Trophoblast cell (in vitro differentiated cells and primary cell): ENCODE data around the gene KLK7.

Experiments
- DNase-seq, 2 donors: peaks; one replicate each; pipeline ENCODE4 v3.0.0-alpha.2; 2016
- H2AFZ ChIP-seq: 2 replicates; pipeline ENCODE4 v1.6.1; 2013; ENCODE audit warnings: low read length, moderate library complexity, mild to moderate bottlenecking; ENCODE audit not compliant: insufficient read depth, poor library complexity
- H2AK5ac ChIP-seq: 2 replicates; pipeline ENCODE4 v1.6.1; 2013; ENCODE audit warnings: mild to moderate bottlenecking, low read length
- H2BK120ac ChIP-seq: 2 replicates; pipeline ENCODE4 v1.6.1; 2013; ENCODE audit warnings: low read length, mild to moderate bottlenecking, moderate library complexity; ENCODE audit not compliant: insufficient read depth, poor library complexity
- H2BK12ac ChIP-seq: 2 replicates; pipeline ENCODE4 v1.6.1; 2013; ENCODE audit warnings: mild to moderate bottlenecking, low read length, moderate library complexity
- H2BK5ac ChIP-seq: 2 replicates; pipeline ENCODE4 v1.6.1; 2013; ENCODE audit warnings: low read length, low read depth, moderate library complexity, mild to moderate bottlenecking; ENCODE audit not compliant: poor library complexity
- H3K14ac ChIP-seq: 2 replicates; pipeline ENCODE4 v1.6.1; 2013; ENCODE audit warnings: mild to moderate bottlenecking, low read length
- H3K18ac ChIP-seq: 2 replicates; pipeline ENCODE4 v1.6.1; 2013; ENCODE audit warnings: mild to moderate bottlenecking, low read length
- H3K23ac ChIP-seq: 2 replicates; pipeline ENCODE4 v1.6.1; 2013; ENCODE audit warnings: low read length
- H3K27ac ChIP-seq: 2 replicates; pipeline ENCODE4 v1.5.1; 2013; ENCODE audit warnings: low read depth, mild to moderate bottlenecking, inconsistent platforms, low read length, moderate library complexity
- H3K27me3 ChIP-seq: 2 replicates; pipeline ENCODE4 v1.6.1; 2013; ENCODE audit warnings: inconsistent platforms, mild to moderate bottlenecking, low read length, moderate library complexity; ENCODE audit not compliant: insufficient read depth
- H3K36me3 ChIP-seq, 2 experiments: 1 replicate in 1 of 2; 2 replicates in 1 of 2; pipeline ENCODE4 v1.6.1; 2013; ENCODE audit warnings: low read length in 2 of 2, mild to moderate bottlenecking in 2 of 2, moderate library complexity in 1 of 2; ENCODE audit not compliant: insufficient read depth in 2 of 2, control insufficient read depth in 1 of 2
- H3K4ac ChIP-seq: 2 replicates; pipeline ENCODE4 v1.6.1; 2013; ENCODE audit warnings: low read depth, mild to moderate bottlenecking, low read length, moderate library complexity
- H3K4me1 ChIP-seq, 2 experiments: 1 replicate in 1 of 2; 2 replicates in 1 of 2; pipeline ENCODE4 v1.6.1; 2013; ENCODE audit warnings: low read length in 2 of 2, mild to moderate bottlenecking in 2 of 2, moderate library complexity in 1 of 2; ENCODE audit not compliant: insufficient read depth in 2 of 2, control insufficient read depth in 1 of 2
- H3K4me2 ChIP-seq: 2 replicates; pipeline ENCODE4 v1.6.1; 2013; ENCODE audit warnings: inconsistent platforms, mild to moderate bottlenecking, low read length, moderate library complexity
- H3K4me3 ChIP-seq: 2 replicates; pipeline ENCODE4 v1.5.1; 2013; ENCODE audit warnings: mild to moderate bottlenecking, low read depth, low read length, inconsistent platforms
- H3K79me1 ChIP-seq: one replicate; pipeline ENCODE4 v1.6.1; 2013; ENCODE audit warnings: low read length
- H3K79me2 ChIP-seq: 2 replicates; pipeline ENCODE4 v1.6.1; 2013; ENCODE audit warnings: low read length, mild to moderate bottlenecking; ENCODE audit not compliant: control insufficient read depth, insufficient read depth, poor library complexity
- H3K9ac ChIP-seq: 2 replicates; pipeline ENCODE4 v1.6.1; 2013; ENCODE audit warnings: mild to moderate bottlenecking, low read length
- H3K9me3 ChIP-seq: 2 replicates; pipeline ENCODE4 v1.6.1; 2013; ENCODE audit warnings: low read depth, mild to moderate bottlenecking, control low read depth, inconsistent platforms, low read length; ENCODE audit not compliant: insufficient read depth
- H4K12ac ChIP-seq: 2 replicates; pipeline ENCODE4 v1.6.1; 2013; ENCODE audit warnings: low read depth, mild to moderate bottlenecking, low read length, moderate library complexity
- H4K8ac ChIP-seq: 2 replicates; pipeline ENCODE4 v1.6.1; 2013; ENCODE audit warnings: low read depth, mild to moderate bottlenecking, low read length, moderate library complexity
- H4K91ac ChIP-seq: one replicate; pipeline ENCODE4 v1.6.1; 2013; ENCODE audit warnings: low read depth, mild to moderate bottlenecking, low read length, moderate library complexity
- WGBS: extraction: QIAGEN DNeasy Blood & Tissue Kit; methylation state at CpG from one replicate; pipeline ENCODE4 v1.1.7; 2013; ENCODE audit warnings: missing lambda C conversion rate; ENCODE audit not compliant: insufficient read length, insufficient coverage; ENCODE audit errors: extremely low coverage; 5-methylcytosine and 5-hydroxymethylcytosine counted together

The KLK7 gene

GRCh38 chr19:50947123-50947522, 36.6 kb downstream of the KLK7 start:
- H4K91ac ChIP-seq: no peak overlapping the region
- H4K8ac ChIP-seq: no peak overlapping the region
- no peak overlapping the region for H4K12ac ChIP-seq
- H2BK5ac ChIP-seq: no peak overlapping the region
- no peaks in the 10 kb centered on the region for H3K79me2 ChIP-seq
- no peak overlapping the region for H3K4ac ChIP-seq
- H3K9me3 ChIP-seq: peaks cover 5% of the 10 kb centered on the region
- H3K4me3 ChIP-seq: no peak overlapping the region
- no peak overlapping the region for H3K23ac ChIP-seq
- H3K4me2 ChIP-seq: no peak overlapping the region
- H2BK120ac ChIP-seq: no peak overlapping the region
- no peak overlapping the region for H2BK12ac ChIP-seq
- H3K27me3 ChIP-seq: no peaks in the 10 kb centered on the region
- peaks cover 0 to 3% of the 10 kb centered on the region in 2 experiments for H3K4me1 ChIP-seq
- H3K36me3 ChIP-seq: no peaks in the 10 kb centered on the region
- DNase-seq: no peak
- no CpG with 5 or more reads among the region's 4 CpGs for WGBS
- no peak overlapping the region for H2AFZ ChIP-seq
- peak overlapping the region; percentile 47 for H3K9ac ChIP-seq
- H3K18ac ChIP-seq: no peak overlapping the region
- H3K79me1 ChIP-seq: no peaks in the 10 kb centered on the region
- H3K27ac ChIP-seq: no peak overlapping the region
- no peak overlapping the region for H2AK5ac ChIP-seq
- no peak overlapping the region for H3K14ac ChIP-seq

- H3K4me2 ChIP-seq: no peak overlapping the region
- no peak overlapping the region for H2AFZ ChIP-seq
- no peak overlapping the region for H3K23ac ChIP-seq
- no peak overlapping the region for H2BK12ac ChIP-seq
- H4K91ac ChIP-seq: no peak overlapping the region
- H3K9me3 ChIP-seq: no peaks in the 10 kb centered on the region
- no peak for DNase-seq
- H2BK5ac ChIP-seq: no peak overlapping the region
- no peaks in the 10 kb centered on the region for H3K79me2 ChIP-seq
- no peaks in the 10 kb centered on the region for H3K27me3 ChIP-seq
- no peak overlapping the region for H4K12ac ChIP-seq
- no peak overlapping the region for H3K4ac ChIP-seq
- H3K27ac ChIP-seq: no peak overlapping the region
- no peak overlapping the region for H3K14ac ChIP-seq
- H2BK120ac ChIP-seq: no peak overlapping the region
- H3K79me1 ChIP-seq: no peaks in the 10 kb centered on the region
- no peak overlapping the region for H3K4me3 ChIP-seq
- no peak overlapping the region for H2AK5ac ChIP-seq
- no CpG with 5 or more reads among the region's 4 CpGs for WGBS
- H3K4me1 ChIP-seq: peaks cover 0 to 3% of the 10 kb centered on the region in 2 experiments
- H3K9ac ChIP-seq: no peak overlapping the region
- H3K18ac ChIP-seq: no peak overlapping the region
- no peak overlapping the region for H4K8ac ChIP-seq
- H3K36me3 ChIP-seq: no peaks in the 10 kb centered on the region
Measured at GRCh38 chr19:50944795-50945194, 38.9 kb downstream of the KLK7 start.

- no CpG with 5 or more reads among the region's 10 CpGs for WGBS
- H3K14ac ChIP-seq: no peak overlapping the region
- DNase-seq: no peak
- H3K4me1 ChIP-seq: peaks cover 0 to 3% of the 10 kb centered on the region in 2 experiments
- H3K27me3 ChIP-seq: no peaks in the 10 kb centered on the region
- no peak overlapping the region for H2BK12ac ChIP-seq
- H3K9ac ChIP-seq: no peak overlapping the region
- no peak overlapping the region for H3K4me3 ChIP-seq
- H3K4me2 ChIP-seq: no peak overlapping the region
- no peak overlapping the region for H2BK5ac ChIP-seq
- H2AK5ac ChIP-seq: no peak overlapping the region
- no peaks in the 10 kb centered on the region for H3K79me1 ChIP-seq
- H3K36me3 ChIP-seq: no peaks in the 10 kb centered on the region
- no peaks in the 10 kb centered on the region for H3K79me2 ChIP-seq
- H2BK120ac ChIP-seq: no peak overlapping the region
- H3K4ac ChIP-seq: no peak overlapping the region
- no peak overlapping the region for H2AFZ ChIP-seq
- no peak overlapping the region for H3K23ac ChIP-seq
- H4K12ac ChIP-seq: no peak overlapping the region
- no peak overlapping the region for H4K8ac ChIP-seq
- no peaks in the 10 kb centered on the region for H3K9me3 ChIP-seq
- no peak overlapping the region for H3K27ac ChIP-seq
- no peak overlapping the region for H4K91ac ChIP-seq
- no peak overlapping the region for H3K18ac ChIP-seq
Measured at GRCh38 chr19:50943074-50943828, 40.5 kb downstream of the KLK7 start.

- Histone ChIP-seq H3K79me2 (no peaks in the 10 kb centered on the region), H3K4me1 (peaks cover 0 to 3% of the 10 kb centered on the region in 2 experiments), H2AFZ (no peak overlapping the region), H3K27ac (no peak overlapping the region), H3K4ac (no peak overlapping the region), H3K79me1 (no peaks in the 10 kb centered on the region), H3K9ac (no peak overlapping the region), H4K8ac (no peak overlapping the region), H2BK120ac (no peak overlapping the region), H3K4me2 (no peak overlapping the region), H3K9me3 (no peaks in the 10 kb centered on the region), H3K4me3 (no peak overlapping the region), H4K12ac (no peak overlapping the region), H3K23ac (no peak overlapping the region), H3K27me3 (no peaks in the 10 kb centered on the region), H2BK5ac (no peak overlapping the region), H2AK5ac (no peak overlapping the region), H4K91ac (no peak overlapping the region), H3K36me3 (no peaks in the 10 kb centered on the region), H2BK12ac (no peak overlapping the region), H3K14ac (no peak overlapping the region), H3K18ac (no peak overlapping the region)
- WGBS: no CpG with 5 or more reads among the region's 2 CpGs
- DNase-seq: no peak
Measured at GRCh38 chr19:50939596-50939995, 44.1 kb downstream of the KLK7 start.
